Esophagus muscularis mucosa (tissue), 4 donors: ENCODE data around the gene FAM210B. TPM values are rescaled to one million over a fixed set of nuclear protein-coding genes. Genes with fewer than 3 reads are reported as not detected.
A peak's percentile ranks its signal among the peaks of the same experiment; 100 is the strongest.
"Not testable (repeated sequence)": the region's sequence is repeated elsewhere in the genome, so short reads cannot be mapped to it uniquely, and the experiment has no call there.

ENCODE experiments used
- DNase-seq: peaks from one replicate; pipeline ENCODE4 v3.0.0-alpha.2; 2017; ENCODE audit errors: extremely low spot score
- H3K27ac ChIP-seq, 4 donors: fragments of 200-600 bp; sonication (generic); replicated peaks in 1 of 4; 1 replicate in 3 of 4; 2 replicates in 1 of 4; pipeline ENCODE4 v1.5.1; 2016 to 2019; ENCODE audit warnings: mild to moderate bottlenecking in 1 of 4
- H3K27me3 ChIP-seq, 4 donors: fragments of 200-600 bp; sonication (generic); one replicate each; pipeline versions ENCODE4 v1.5.1 to v1.6.0; 2016 to 2019
- H3K36me3 ChIP-seq, 4 donors: fragments of 200-600 bp; sonication (generic); one replicate each; pipeline ENCODE4 v1.5.1; 2016 to 2019
- H3K4me1 ChIP-seq, 4 donors: fragments of 200-600 bp; sonication (generic); one replicate each; pipeline ENCODE4 v1.5.1; 2016 to 2019
- H3K4me3 ChIP-seq, 4 donors: fragments of 200-600 bp; sonication (generic); 1 replicate in 2 of 4; 2 replicates in 2 of 4; pipeline ENCODE4 v1.5.1; 2016 to 2019; ENCODE audit warnings: mild to moderate bottlenecking in 4 of 4, moderate library complexity in 1 of 4
- H3K9me3 ChIP-seq, 4 donors: fragments of 200-600 bp; sonication (generic); 1 replicate in 3 of 4; 2 replicates in 1 of 4; pipeline ENCODE4 v1.5.1; 2016 to 2019
- CTCF ChIP-seq, 3 experiments: fragments of 200-600 bp in 2 of 3; fragments of 450-650 bp in 1 of 3; sonication (generic) in 2 of 3; IDR thresholded peaks; one replicate each; pipeline ENCODE4 v1.5.1; 2017 to 2019; ENCODE audit warnings: antibody characterized with exemption in 3 of 3, mild to moderate bottlenecking in 2 of 3, moderate library complexity in 1 of 3
- EP300 ChIP-seq: sonication (generic); formaldehyde crosslinking; IDR thresholded peaks from one replicate; pipeline ENCODE4 v1.6.1; 2017; ENCODE audit warnings: antibody characterized with exemption
- POLR2A ChIP-seq: fragments of 450-650 bp; IDR thresholded peaks from one replicate; pipeline ENCODE4 v1.6.1; 2017; ENCODE audit warnings: antibody characterized with exemption, moderate library complexity, mild to moderate bottlenecking, low read depth
- POLR2AphosphoS5 ChIP-seq, 2 donors: sonication (generic); formaldehyde crosslinking; IDR thresholded peaks; one replicate each; pipeline ENCODE4 v1.6.1; 2017; ENCODE audit warnings: antibody characterized with exemption in 2 of 2
- WGBS: methylation state at CpG from one replicate; pipeline ENCODE4 v1.1.5; 2018; 5-methylcytosine and 5-hydroxymethylcytosine counted together
- intact Hi-C: fragments of 100-400 bp; cut with DNase I; formaldehyde crosslinking; loops from one replicate; pipeline ENCODE4 v1.15.1; 2023
- total RNA-seq, 4 donors: library from RNA; depleted of rRNA; stranded (reverse); fragments of >200 nt; gene quantifications; one replicate each; pipeline versions ENCODE4 v1.1.0 to v1.2.1, GENCODE V29; 2016

The FAM210B gene
- total RNA-seq, 4 donors from 2014 or later = 48.2 to 75.0 (median 54.5) TPM

- H3K36me3 ChIP-seq = peaks cover 25 to 41% (median 39%) of the 10 kb centered on the region in 4 donors
- no peak overlapping the region for H3K4me3 ChIP-seq
- TF ChIP-seq POLR2AphosphoS5 (IDR thresholded peaks at IDR 0.05) = no peak
- no peak for TF ChIP-seq POLR2A
- no peak for TF ChIP-seq CTCF (IDR thresholded peaks at IDR 0.05)
- TF ChIP-seq EP300 = no peak
- intact Hi-C loops = no loop called here
- peak overlapping the region in 3 of 4 donors; percentile 4 to 38 (median 36) for H3K27ac ChIP-seq
- no peaks in the 10 kb centered on the region for H3K27me3 ChIP-seq
- peaks cover 9 to 30% (median 16%) of the 10 kb centered on the region in 4 donors for H3K4me1 ChIP-seq
- DNase-seq = no peak
- no peaks in the 10 kb centered on the region for H3K9me3 ChIP-seq
- 74% methylated on average over 5 of the region's 5 CpGs for WGBS
Measured at GRCh38 chr20:56409521-56409920, 50.7 kb downstream of the FAM210B start.

- Histone ChIP-seq H3K9me3 (no peaks in the 10 kb centered on the region), H3K4me1 (peaks cover 9 to 30% (median 16%) of the 10 kb centered on the region in 4 donors), H3K36me3 (peaks cover 20 to 37% (median 34%) of the 10 kb centered on the region in 4 donors), H3K4me3 (no peak overlapping the region), H3K27me3 (no peaks in the 10 kb centered on the region), H3K27ac (peak overlapping the region in 3 of 4 donors; percentile 4 to 38 (median 36))
- WGBS = 78% methylated on average over 1 of the region's 1 CpG
- intact Hi-C loops = no loop called here
- DNase-seq = no peak
- TF ChIP-seq EP300 (no peak), CTCF (IDR thresholded peaks at IDR 0.05) (no peak), POLR2AphosphoS5 (IDR thresholded peaks at IDR 0.05) (no peak), POLR2A (no peak)
Measured at GRCh38 chr20:56409956-56410355, 51.2 kb downstream of the FAM210B start.

GRCh38 chr20:56411287-56411686 lies 52.5 kb downstream of the FAM210B start:
- DNase-seq, intact Hi-C loops, H3K9me3 ChIP-seq, H3K27me3 ChIP-seq: not testable (repeated sequence)
- peaks cover 9 to 30% (median 16%) of the 10 kb centered on the region in 4 donors for H3K4me1 ChIP-seq
- H3K36me3 ChIP-seq = peaks cover 13 to 28% (median 21%) of the 10 kb centered on the region in 4 donors
- H3K27ac ChIP-seq = peak overlapping the region; percentile 39 to 60 (median 53)
- 81% methylated on average over 7 of the region's 7 CpGs for WGBS
- peak overlapping the region in 1 of 4 donors; percentile 27 for H3K4me3 ChIP-seq

DNA sequence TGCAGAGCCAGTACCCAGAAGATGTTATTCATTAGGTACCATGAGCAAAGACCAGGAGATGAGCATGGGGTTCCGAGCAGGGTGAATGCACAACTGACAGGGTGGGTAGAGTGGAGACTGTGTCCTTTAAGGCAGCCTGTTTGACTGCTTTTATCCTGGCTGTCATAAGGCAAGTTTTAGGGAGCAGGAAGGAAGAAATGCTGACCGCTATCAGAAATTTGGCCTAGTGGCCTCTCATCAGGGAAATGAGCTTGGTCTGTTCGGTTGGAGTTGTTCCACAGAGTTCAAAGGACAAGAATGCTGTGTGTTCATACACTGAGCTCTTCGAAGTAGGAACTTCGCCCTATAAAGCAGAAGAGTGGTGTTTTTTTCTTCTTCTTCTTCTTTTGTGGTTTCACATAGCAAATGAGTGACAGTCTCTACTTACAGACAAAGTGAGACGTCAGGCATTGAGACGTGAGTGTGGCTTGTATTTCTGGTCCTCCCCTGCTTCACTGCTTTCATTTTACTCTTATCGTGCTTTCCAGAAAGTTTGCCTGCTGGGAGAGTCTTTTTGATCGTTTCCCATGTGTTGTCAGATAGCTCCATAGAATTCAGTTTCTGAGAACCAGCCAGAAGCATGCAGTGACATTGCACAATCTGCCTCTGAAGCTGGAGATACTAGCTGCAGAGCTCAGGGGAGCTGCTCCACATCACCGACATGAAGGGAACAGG lies 53.1 kb downstream of the FAM210B start, which contains the start of gene CASS4:
Gene CASS4 (plus strand): TSS at position 502 of the 714 bp plus-strand sequence. CDS start 199 bp downstream, at position 701.
- intact Hi-C loops = no loop called here
- H3K4me1 ChIP-seq = peaks cover 9 to 30% (median 16%) of the 10 kb centered on the region in 4 donors
- H3K27ac ChIP-seq = peak within 1 kb of the TSS; percentile 39 to 60 (median 53)
- peaks cover 9 to 22% (median 15%) of the 10 kb centered on the region in 4 donors for H3K36me3 ChIP-seq
- TF ChIP-seq POLR2AphosphoS5 (IDR thresholded peaks at IDR 0.05) (peak in 1 of 2 donors; percentile 6), POLR2A (no peak)
- no peaks in the 10 kb centered on the region for H3K27me3 ChIP-seq
- peak within 1 kb of the TSS; percentile 15 to 40 (median 28) for H3K4me3 ChIP-seq
- no peaks in the 10 kb centered on the region for H3K9me3 ChIP-seq
- 37% methylated on average over 9 of the region's 10 CpGs for WGBS
- no peak for DNase-seq

DNA sequence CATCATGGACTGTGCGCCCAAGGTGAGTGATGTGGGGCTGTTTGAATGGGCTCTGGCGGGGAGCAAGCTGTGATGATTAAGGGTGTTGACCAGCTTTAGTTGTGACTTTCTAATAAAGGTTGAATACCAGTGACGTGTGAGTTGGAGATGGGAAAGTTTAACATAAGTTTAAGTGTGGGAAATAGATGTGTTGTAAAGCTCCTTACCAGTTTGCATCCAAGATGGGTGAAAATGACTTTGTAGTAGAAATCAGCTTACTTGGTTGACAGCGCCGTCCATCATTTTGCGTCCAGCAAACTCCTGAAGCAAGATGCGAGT lies 53.7 kb downstream of the FAM210B start:
- Histone ChIP-seq H3K9me3 (no peaks in the 10 kb centered on the region), H3K4me3 (peak overlapping the region; percentile 15 to 40 (median 28)), H3K36me3 (peaks cover 8 to 17% (median 10%) of the 10 kb centered on the region in 4 donors), H3K4me1 (peaks cover 9 to 30% (median 16%) of the 10 kb centered on the region in 4 donors), H3K27ac (peak overlapping the region; percentile 39 to 60 (median 53)), H3K27me3 (no peaks in the 10 kb centered on the region)
- WGBS = 82% methylated on average over 7 of the region's 7 CpGs
- no peak for DNase-seq
- TF ChIP-seq POLR2AphosphoS5 (IDR thresholded peaks at IDR 0.05) (no peak), EP300 (no peak), CTCF (IDR thresholded peaks at IDR 0.05) (no peak), POLR2A (no peak)
- intact Hi-C loops = no loop called here
